LHCN-M2 (cell line): ENCODE measurements around the gene CDK7. TPM values are rescaled to one million over a fixed set of nuclear protein-coding genes. Genes with fewer than 3 reads are reported as not detected.

ENCODE experiments used
- DNase-seq: peaks from one replicate; pipeline ENCODE4 v3.0.0-alpha.2; 2012; ENCODE audit warnings: low read depth
- total RNA-seq: library from RNA; depleted of rRNA; stranded (reverse); fragments of >200 nt; gene quantifications from 2 replicates; pipeline ENCODE4 v1.2.3, GENCODE V29; 2014; rRNA removed

Gene CDK7
- total RNA-seq, 1 experiment from 2014 or later, result 38.3 TPM

- no peak for DNase-seq
These were observed 57.6 kb downstream of the CDK7 start for GRCh38 chr5:69292306-69292705.

- DNase-seq, result no peak
These were observed 59.2 kb downstream of the CDK7 start for GRCh38 chr5:69293882-69294281.

GRCh38 chr5:69295088-69295754 lies 60.5 kb downstream of the CDK7 start:
- DNase-seq, result no peak

- DNase-seq, result no peak
These were observed 64.9 kb downstream of the CDK7 start for GRCh38 chr5:69299625-69300024.

GRCh38 chr5:69300537-69301203 lies 66.0 kb downstream of the CDK7 start:
- DNase-seq, result no peak

- DNase-seq, result no peak
These were observed 70.8 kb downstream of the CDK7 start for GRCh38 chr5:69305512-69305911.

- no peak for DNase-seq
These were observed 73.4 kb downstream of the CDK7 start for GRCh38 chr5:69308046-69308553.

- no peak for DNase-seq
These were observed 74.7 kb downstream of the CDK7 start for GRCh38 chr5:69309380-69309779.

- DNase-seq, result no peak
These were observed 77.9 kb downstream of the CDK7 start for GRCh38 chr5:69312459-69313160.

GRCh38 chr5:69313428-69313827 lies 78.7 kb downstream of the CDK7 start:
- DNase-seq, result no peak

GRCh38 chr5:69315972-69316371 lies 81.3 kb downstream of the CDK7 start:
- no peak for DNase-seq

- no peak for DNase-seq
These were observed 82.7 kb downstream of the CDK7 start for GRCh38 chr5:69317391-69317790.

GRCh38 chr5:69326365-69326764 lies 91.7 kb downstream of the CDK7 start:
- DNase-seq, result no peak

Other genes starting within 250 kb of the CDK7 start
- gene SLC30A5, start 140.9 kb upstream of the CDK7 start, total RNA-seq, result 42.9 and 53.7 TPM in 2 replicates
- gene CCNB1, start 67.7 kb upstream of the CDK7 start, total RNA-seq, result 376 and 400 TPM in 2 replicates
- gene CENPH, start 45.3 kb upstream of the CDK7 start, total RNA-seq, result 58.3 and 67.9 TPM in 2 replicates
- gene CCDC125, start 97.9 kb downstream of the CDK7 start, total RNA-seq, result 0.83 and 1.1 TPM in 2 replicates
- 24.1 and 43.7 TPM in 2 replicates for gene AK6, start 134.6 kb downstream of the CDK7 start, total RNA-seq
- gene TAF9, start 134.6 kb downstream of the CDK7 start, total RNA-seq, result 75.7 and 84.4 TPM in 2 replicates
- 21.7 and 24.7 TPM in 2 replicates for gene RAD17, start 134.9 kb downstream of the CDK7 start, total RNA-seq
- 0.26 TPM in 1 of 2 replicates, not detected in the other for gene MARVELD2, start 180.2 kb downstream of the CDK7 start, total RNA-seq